ENCODE results near the gene STK35.

- TF ChIP-seq POLR2A (IDR thresholded peaks at IDR 0.05; ENCODE audit: low read depth, low read length) (no peak), FOS (IDR thresholded peaks at IDR 0.05; ENCODE audit: borderline replicate concordance, insufficient read depth, low read length) (no peak), MAX (IDR thresholded peaks at IDR 0.05; ENCODE audit: insufficient read depth, insufficient read length) (no peak), POLR2AphosphoS5 (IDR thresholded peaks at IDR 0.05; ENCODE audit: insufficient read depth, low read depth, low read length) (no peak), GATA2 (IDR thresholded peaks at IDR 0.05; ENCODE audit: insufficient read depth, insufficient read length, low read depth, low read length) (no peak), EZH2 (IDR thresholded peaks at IDR 0.05; ENCODE audit: borderline replicate concordance, low read depth, low read length, severe bottlenecking) (no peak), MYC (IDR thresholded peaks at IDR 0.05; ENCODE audit: low read depth, low read length) (no peak)
- TF ChIP-seq, protein P1, sequence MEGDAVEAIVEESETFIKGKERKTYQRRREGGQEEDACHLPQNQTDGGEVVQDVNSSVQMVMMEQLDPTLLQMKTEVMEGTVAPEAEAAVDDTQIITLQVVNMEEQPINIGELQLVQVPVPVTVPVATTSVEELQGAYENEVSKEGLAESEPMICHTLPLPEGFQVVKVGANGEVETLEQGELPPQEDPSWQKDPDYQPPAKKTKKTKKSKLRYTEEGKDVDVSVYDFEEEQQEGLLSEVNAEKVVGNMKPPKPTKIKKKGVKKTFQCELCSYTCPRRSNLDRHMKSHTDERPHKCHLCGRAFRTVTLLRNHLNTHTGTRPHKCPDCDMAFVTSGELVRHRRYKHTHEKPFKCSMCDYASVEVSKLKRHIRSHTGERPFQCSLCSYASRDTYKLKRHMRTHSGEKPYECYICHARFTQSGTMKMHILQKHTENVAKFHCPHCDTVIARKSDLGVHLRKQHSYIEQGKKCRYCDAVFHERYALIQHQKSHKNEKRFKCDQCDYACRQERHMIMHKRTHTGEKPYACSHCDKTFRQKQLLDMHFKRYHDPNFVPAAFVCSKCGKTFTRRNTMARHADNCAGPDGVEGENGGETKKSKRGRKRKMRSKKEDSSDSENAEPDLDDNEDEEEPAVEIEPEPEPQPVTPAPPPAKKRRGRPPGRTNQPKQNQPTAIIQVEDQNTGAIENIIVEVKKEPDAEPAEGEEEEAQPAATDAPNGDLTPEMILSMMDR (IDR thresholded peaks at IDR 0.05; ENCODE audit: extremely low read depth in 1 of 2, insufficient read depth in 1 of 2, low read depth in 1 of 2, low read length in 2 of 2): no peak
These were observed 38.1 kb downstream of the STK35 start for GRCh38 chr20:2139736-2140135.

Data from endothelial cell of umbilical vein (primary cell).